ENCODE measurements around the gene CD52.
"Not testable (repeated sequence)": the region's sequence is repeated elsewhere in the genome, so short reads cannot be mapped to it uniquely, and the experiment has no call there.

CD52 gene

DNA sequence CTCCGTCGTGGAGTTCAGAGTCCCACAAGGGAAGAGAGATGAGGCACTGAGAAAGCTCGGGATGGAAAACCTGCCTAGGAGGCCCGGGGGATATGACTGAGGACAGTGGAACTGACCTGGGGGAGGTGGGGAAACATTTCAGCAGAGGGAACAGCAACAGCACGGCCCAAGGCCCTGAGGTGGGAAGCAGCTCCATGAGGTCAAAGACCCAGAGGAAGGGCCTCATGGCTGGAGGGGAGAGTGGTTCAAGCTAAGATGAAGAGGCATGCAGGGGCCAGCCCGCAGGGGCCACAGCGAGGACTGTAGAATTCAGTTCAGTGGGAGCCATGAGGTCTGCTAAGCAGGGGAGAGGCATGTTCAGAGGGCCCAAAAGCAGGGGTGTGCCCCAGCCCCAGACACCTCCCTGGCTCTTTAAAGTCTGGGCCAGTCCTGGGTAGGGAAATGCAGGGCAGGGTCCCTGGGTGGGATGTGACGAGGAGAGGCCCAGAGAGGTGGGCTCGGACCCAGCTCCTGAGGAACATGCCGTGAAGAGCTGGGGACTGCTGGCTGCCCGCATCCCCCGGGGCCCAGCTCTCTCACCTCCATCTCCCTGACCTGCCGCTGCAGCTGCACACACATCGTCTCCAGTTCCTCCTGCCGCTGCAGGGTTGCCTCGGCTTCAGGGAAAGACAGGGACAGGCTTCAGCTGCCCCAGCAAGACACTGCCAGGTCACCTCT is 21.3 kb upstream of the CD52 start:
- intact Hi-C loops (cut with DNase I) = no loop called here
- peak in 1 of 10 donors; percentile 33 for DNase-seq

DNA sequence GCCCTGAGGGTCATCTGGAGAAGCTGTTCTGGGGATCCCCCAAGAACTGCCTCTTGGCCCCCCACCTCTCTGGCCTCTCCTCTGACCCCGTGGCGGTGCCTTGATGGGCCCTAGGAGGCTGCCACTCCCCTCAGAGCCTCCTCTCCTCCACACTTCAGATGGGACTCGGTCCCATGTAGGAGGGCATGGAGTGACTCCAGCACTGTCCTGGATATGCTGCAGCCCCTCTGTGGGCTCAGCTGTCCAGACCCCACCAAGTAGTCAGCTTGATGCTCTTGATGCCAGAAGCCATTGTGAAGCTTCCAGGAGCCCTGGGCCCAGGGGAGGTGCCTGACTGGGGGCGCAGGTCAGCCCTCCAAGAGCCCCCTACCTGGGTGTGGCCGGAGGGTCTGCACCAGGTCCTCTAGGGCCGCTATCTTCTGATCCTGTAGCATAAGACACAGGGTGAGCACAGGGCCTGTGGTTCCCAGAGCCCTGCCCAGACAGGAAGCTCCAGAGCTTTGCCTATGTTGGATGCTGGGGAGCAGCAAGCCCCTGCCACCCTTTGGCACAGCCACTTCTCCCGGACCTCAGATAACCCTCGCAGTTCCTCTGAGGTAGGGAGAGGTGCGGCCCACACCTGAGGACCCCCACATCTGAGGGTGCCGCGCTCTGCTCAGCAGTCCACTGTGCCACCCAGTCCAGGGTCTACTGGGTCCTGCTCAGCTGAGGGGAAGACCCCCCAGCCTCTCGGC is 20.5 kb upstream of the CD52 start:
- peak in 2 of 10 donors; percentile 35 to 66 for DNase-seq
- intact Hi-C loops (cut with DNase I) = no loop called here

DNA sequence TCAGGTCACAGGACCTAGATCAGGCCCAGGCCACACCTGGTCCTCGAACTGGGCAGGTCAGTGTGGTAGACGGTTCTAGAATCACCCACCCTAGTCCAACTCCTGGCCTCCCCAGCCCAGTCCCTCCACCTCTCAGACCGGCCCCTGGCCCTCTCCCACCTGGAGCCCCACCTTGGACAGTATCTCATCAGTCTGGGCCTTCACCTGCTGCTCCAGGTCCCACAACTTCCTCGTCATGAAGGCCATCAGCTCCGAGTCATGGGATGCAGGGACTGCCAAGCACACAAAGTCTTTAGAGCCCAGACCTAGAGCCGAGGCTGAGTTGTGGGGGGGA is 20.0 kb upstream of the CD52 start:
- no peak for DNase-seq
- intact Hi-C loops (cut with DNase I) = no loop called here

DNA sequence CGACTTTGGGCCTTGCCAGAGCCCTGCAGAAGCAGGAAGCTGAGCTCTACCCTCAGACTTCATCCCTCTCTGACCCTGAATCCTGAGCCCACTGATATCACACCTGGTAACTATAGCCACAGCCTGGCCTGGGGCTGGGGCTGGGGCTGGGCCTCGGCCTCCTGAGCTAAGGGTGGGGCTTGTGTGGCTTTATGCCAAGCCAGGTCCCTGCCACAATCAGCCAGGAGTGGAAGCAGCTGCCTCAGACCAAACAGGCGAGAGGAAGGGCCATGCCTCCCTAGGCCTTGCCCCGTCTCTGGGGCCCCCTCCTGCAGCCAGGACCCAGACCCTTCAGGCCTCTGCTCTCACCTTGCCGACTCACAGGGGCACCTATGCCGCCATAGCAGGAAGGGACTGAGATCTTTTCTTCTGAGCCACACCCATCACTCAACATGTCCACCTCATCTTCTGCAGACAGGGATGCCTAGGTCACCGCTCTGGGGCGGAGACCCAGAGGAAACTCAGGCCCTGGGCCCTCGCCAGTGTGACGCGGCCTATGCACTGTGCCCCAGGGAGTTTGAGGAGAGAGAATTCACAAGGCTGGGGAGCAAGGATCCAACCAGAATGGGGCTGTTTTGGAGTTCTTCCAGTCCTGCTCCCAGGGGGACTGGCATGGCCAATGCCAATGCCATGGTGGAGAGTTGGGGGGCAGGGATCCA is 17.0 kb upstream of the CD52 start:
- intact Hi-C loops (cut with DNase I) = no loop called here
- no peak for DNase-seq

DNA sequence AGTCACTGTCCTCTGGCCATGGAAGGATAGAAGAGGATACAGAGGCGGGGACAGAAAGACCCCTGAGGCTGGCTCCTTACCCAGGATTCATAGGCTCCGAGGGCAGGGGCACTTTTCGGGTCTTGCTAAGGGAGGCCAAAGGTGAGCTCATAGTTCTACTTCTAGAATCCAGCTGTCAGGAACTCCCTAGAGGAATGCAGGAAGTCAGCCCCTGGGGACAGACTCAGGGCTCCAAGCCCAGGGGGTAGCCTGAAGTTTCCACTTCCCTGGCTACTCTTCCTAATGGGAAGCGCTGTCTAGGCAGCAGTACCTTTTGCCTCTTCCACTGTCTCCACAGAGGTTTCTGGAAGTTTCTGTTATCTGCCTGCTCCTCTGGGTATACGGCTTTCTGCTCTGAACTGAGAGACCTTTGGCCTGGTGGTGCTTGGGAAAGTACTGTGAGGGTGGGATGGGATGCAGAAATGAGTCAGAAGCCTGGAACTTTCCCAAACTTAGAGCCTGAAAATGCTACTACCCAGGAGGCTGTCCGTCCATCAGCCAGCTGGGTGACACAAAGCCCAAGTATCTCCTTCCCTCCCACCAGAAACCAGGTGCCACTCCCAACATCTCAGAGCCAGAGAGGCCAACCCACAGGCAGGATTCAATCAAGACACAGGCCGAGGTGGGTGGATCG is 14.9 kb upstream of the CD52 start:
- DNase-seq = no peak
- intact Hi-C loops (cut with DNase I) = no loop called here

DNA sequence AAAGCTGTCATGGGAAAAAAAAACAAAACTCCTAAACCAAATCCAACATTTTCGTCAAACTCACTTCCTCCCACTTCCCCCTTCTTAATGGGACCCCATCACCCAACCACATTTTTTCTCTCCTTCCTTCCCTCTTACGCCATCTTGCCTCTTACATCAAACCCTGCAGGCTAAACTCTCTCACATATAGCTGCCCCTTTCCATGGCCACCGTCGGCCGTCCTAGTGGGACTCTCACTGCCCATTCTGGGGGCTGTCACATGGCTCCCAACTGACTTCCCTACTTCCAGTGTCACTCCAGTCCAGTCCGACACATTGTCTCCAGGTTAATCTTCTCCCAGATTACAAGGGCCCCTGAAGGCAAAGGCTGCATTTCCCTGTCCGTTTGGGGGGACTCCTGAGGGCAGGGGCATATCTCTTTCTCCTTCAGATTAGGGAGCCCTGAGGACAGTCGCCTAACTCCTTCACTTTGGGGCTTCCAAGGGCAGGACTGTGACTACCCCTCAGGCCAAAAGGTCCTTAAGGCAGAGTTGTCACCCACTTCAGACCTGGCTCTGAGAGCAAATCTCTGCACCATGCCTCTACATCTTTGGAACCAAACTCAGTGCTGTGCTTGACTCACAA is 12.0 kb upstream of the CD52 start:
- intact Hi-C loops (cut with DNase I) = no loop called here
- DNase-seq = no peak

DNA sequence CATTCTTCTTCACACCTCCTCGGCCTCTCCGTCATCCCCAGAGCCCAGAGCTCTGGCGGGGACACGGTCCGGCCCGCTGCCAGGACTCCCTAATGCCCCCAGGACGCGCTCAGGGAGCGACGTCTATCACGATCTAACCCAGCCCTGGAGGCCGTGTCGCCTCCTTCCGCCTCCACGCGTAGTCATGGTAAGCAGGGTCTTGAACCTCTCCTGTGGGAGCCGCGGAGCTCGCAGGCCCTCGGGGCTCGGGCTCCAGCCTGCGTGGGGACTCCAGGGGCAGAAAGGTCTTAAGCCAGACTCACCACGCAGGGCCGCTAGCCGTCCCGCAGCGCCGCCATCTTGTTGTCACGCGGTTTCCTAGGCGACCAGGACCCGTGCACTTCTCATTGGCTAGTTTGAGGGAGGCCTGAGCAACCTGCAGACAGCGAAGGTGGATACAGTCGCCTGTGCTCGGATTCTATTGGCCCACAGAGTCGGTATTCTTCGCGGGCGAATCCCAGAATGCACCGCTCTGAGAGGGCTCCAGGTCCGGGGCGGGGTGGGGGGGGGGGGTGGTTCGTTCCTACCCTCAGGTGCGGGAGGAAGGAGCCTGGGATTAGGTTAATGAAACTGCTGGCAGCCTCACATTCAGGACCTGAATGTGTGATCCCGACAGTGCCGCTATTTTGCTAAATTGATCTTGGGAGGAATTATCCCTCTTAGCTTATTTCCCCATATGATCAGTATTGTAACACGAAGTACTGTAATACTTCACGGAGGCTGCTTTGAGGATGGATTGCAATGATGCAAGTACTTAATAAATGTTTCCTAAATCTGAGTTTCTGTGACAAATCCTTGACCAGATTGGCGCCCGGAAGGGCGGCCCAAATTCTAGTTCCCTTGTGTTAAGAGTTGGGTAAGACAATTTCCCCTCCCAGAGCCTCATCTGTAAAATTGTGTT is 11.2 kb upstream of the CD52 start, which contains the start of gene UBXN11:
Gene UBXN11 (minus strand): TSS at position 347 of the 940 bp plus-strand sequence. CDS start 3,753 bp downstream, outside the sequence.
- intact Hi-C loops (cut with DNase I) = no loop called here
- peak; percentile 62 to 98 (median 92) for DNase-seq

DNA sequence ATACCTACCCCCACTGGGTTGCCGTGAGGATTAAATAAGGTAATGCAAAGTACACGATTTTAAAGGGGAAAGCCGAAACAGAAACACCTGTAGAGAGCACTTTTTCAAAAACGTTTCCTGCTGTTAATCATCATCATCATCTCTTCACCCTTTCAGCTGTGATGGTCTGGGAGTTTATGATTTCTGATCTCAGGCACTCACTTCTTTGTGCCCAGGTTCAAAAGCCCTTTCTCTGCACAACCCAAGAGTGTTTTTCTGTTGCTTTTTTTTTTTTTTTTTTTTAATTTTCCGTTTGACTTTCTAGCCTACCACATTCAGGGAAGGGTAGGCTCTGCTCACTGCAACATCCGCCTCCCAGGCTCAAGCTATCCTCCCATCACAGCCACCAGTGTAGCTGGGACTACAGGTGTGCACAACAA is 10.4 kb upstream of the CD52 start:
- DNase-seq = no peak
- intact Hi-C loops (cut with DNase I) = no loop called here

DNA sequence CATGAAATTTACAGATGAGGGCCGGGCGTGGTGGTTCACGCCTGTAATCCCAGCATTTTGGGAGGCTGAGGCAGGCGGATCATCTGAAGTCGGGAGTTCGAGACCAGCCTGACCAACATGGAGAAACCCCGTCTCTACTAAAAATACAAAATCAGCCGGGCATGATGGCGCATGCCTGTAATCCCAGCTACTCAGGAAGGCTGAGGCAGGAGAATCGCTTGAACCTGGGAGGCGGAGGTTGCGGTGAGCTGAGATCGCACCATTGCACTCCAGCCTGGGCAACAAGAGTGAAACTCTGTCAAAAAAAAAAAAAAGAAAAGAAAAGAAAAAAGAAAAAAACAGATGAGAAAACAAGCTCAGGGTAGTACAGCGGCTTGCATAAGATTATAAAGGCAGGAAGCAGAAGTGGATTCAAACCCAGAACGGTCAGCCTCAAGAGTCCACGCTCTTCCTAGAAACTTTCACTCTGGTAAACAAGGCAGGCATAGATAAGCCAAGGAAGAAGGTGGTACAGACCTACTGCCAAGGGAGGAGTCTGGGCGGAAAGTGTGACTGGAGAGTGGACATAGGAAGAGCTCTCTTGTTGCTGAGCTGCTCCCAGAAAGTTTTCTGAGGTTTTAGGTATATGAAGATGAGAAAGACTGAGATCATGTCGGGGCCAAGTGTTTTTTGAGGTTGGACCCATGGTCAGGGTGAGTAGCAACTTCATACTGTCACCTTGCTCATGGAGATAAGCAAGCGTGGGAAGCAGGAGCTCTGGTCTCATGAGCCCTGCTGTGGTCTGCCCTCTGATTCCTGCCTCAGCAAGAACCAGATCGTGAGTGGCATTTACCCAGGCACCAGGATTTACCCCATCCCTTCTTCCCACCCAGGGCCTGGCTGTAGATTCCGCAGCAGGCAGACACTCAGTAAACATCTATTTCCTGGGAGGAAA is 9.5 kb upstream of the CD52 start:
- DNase-seq; intact Hi-C loops (cut with DNase I): not testable (repeated sequence)

DNA sequence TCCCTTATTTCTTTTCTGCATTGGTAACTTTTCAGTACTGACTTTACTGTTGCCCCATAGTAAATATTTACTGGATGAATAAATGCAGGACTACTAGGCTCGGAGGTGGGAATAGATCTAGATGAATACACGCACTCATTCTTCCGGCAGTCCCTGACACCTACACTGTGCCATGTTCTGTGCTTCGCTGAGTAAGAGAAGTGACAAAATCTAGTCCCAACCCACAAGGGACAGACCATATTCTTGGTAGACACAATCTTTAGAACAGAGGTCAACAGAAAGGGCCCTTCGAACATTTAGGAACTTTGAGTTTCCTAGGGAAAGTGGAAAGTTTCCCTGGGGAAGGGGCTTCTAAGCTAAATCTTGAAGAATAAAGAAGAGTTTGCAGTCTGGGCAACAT is 3.3 kb upstream of the CD52 start:
- intact Hi-C loops (cut with DNase I) = no loop called here
- DNase-seq = no peak

DNA sequence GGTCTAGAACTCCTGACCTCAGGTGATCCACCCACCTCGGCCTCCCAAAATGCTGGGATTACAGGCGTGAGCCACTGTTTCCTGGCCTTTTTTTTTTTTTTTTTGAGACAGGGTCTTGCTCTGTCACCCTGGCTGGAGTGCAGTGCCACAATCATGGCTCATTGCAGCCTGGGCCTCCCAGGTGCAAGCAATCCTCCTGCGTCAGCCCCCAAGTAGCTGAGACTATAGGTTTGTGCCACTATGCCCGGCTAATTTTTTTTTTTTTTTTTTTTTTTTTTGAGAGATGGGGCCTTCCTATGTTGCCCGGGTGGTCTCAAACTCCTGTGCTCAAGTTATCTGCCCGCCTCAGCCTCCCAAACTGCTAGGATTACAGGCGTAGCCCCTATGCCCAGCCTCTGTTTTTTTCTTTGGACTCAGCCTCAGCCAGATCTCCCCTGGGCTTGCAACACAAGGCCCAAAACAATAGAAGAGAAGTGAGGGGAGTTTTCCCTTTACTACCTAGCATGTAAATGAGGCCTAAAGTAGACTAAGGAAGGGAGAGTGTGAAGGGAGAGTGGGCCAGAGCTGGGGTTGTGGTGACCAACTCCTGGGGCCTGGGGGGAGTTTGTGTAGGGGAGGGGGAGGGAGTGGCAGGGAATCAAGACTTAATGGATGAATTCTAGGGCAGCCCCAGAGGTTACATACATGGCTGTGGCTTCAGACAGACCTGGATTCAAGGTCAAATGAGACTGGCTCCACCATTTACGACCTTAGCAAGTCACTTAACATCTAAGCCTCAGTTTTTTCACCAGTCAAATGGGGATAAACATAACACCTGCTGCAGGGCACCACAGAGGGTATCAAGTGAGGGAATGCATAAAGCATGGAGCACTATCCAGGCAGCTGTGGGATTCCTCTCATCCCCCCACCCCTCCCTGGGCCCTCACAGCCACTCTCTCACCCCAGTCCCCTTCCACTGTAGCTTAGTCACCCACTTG is 1.6 kb upstream of the CD52 start:
- intact Hi-C loops (cut with DNase I) = no loop called here
- DNase-seq = no peak

DNA sequence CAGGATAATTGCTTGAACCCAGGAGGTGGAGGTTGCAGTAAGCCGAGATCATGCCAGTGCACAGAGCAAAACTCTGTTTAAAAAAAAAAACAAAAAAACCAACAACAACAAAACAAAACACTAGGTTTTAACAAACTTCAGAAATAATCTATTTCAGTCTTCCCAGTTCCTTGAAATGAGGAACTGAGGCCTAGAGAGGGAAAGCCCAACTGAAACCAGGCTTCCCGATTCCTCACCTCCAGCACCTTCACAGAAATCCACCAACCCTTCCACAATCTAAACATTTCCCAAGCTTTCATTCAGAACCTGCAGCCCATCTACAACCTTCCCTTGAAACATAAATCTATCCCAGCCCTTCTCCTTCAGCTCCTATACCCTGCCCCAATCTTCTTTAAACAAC is 612 bp upstream of the CD52 start:
- no peak for DNase-seq
- intact Hi-C loops (cut with DNase I) = no loop called here

DNA sequence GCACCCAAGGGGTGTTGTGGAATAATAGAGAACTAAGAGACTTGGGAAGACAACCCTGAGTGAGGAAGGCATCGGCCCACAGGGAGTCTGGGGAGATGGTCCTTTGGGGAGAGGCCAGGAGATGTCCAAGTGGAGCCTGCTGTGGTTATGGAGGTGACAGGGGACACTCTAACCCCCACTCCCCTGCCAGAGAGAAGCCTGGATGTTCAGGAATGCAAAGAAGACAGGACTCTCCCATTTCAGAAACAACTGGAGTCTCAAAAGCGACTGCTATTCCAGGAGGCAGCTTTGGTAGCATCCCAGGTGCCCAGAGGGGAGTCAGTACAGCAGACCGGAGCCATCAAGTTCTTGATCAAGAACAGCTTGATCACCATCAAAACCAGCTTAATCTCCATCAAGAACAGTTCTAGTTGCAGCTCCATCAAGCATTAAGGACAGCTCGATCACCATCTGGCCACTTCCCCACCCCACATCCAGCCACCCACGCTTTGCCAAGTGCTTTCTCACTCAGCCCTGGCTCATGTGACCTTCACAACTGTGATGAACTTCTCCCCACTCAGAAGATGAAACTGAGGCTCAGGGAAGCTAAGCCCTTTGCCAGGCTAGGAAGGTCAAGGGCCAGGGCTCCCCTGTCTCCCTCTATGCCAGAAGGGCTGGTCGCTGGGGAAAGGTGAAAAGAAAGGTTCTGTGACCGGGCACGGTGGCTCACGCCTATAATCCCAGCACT is 743 bp downstream of the CD52 start:
- intact Hi-C loops (cut with DNase I) = no loop called here
- peak in 2 of 10 donors; percentile 15 to 28 for DNase-seq

DNA sequence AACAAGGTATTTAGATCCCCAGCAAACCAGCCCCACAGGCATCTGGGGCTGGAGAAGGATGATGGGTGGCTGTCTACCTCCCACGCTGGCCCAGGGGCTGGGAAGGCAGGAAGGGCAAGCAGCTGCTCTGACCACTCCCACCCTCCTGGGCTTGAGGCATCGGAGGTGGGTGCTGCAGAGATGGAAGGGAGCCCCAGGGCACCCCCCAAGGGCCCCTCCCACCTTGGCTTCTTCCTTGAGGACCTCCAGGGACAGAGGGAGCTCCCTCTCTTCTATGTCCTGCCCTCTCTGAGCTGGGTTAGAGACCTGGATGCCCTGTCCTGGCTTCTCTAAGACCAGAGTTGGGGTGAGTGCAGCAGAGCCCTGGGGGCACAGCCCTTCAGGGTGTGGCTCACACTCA is 3.1 kb downstream of the CD52 start:
- intact Hi-C loops (cut with DNase I) = loop anchor here (1.0 to 2.0 kb wide), 2 partner anchors 36 to 46 kb away; no protein-coding TSS in a partner anchor
- no peak for DNase-seq

DNA sequence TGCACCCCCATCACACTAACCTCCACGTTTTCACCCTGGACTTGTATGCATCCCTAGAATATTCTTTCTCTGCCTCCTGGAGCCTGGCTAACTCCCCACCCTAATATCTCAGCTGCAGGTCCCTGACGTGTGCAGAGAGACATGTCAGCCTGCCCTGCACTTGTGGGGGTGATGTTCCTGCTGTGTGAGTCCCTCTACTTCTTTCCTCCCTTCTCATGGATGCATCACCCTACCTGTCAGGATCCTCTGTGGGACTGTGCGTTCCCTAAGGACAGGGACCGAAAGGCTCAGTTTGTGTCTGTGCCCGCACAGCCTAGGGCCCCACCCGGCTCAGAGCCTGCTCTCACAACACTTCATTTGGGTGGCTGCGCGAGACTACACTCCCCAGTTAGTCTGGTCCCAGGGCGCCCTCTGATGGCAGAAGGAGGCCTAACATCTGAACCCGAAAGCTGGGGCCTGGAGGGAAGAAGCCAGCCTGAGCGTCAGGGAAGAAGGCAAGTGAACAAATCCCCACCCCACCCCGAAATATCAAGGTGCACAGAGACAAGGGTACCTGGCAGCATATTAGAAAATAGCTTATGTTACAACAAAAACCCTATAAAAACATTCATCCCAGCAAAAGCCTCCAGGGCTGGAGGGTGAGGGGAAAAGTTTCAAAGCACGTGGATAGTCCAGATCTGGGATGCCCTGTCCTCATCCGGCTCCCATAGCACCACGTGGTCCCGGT is 3.7 kb downstream of the CD52 start:
- DNase-seq = peak; percentile 84 to 98 (median 96)
- intact Hi-C loops (cut with DNase I) = loop anchor here (1.0 to 2.0 kb wide), 2 partner anchors 36 to 47 kb away; no protein-coding TSS in a partner anchor

DNA sequence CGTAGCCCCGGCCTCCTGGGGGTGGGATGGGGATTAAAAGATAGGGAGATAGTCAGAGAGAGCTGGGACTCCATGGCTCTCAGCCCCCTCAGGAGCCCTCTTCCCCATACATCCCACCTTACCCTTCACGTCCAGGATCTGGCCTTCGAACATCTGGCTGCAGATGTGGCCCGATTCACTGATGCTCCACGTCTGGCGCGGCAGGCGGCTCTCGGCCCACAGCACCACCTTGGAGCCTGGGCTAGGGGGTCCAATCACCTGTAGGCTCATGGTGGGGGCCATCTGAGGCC is 4.2 kb downstream of the CD52 start:
- DNase-seq = no peak
- intact Hi-C loops (cut with DNase I) = no loop called here

Measured in posterior cingulate gyrus (tissue), 11 donors.